GM12878 (cell line): ENCODE measurements around the gene DIDO1. TPM values are rescaled to one million over a fixed set of nuclear protein-coding genes. Genes with fewer than 3 reads are reported as not detected.

Experiments used
- BCLAF1 ChIP-seq: fragments of 450-650 bp; IDR thresholded peaks from 2 replicates; pipeline ENCODE4 v1.6.1; 2017; ENCODE audit warnings: antibody characterized with exemption, mild to moderate bottlenecking, moderate library complexity
- BHLHE40 ChIP-seq, 2 experiments: fragments of 450-650 bp in 1 of 2; IDR thresholded peaks; 2 replicates each; pipeline ENCODE4 v1.6.1; 2011 to 2017; ENCODE audit warnings: low read depth in 2 of 2, borderline replicate concordance in 1 of 2, improper control_type of control experiment in 1 of 2, low read length in 1 of 2, mild to moderate bottlenecking in 1 of 2
- CBFB ChIP-seq: IDR thresholded peaks from 2 replicates; pipeline ENCODE4 v1.6.1; 2016; ENCODE audit warnings: antibody characterized with exemption, low read depth
- CHD2 ChIP-seq: IDR thresholded peaks from 2 replicates; pipeline ENCODE4 v1.6.1; 2011; ENCODE audit warnings: low read depth, low read length, improper control_type of control experiment, borderline replicate concordance
- DPF2 ChIP-seq: fragments of 450-650 bp; IDR thresholded peaks from 2 replicates; pipeline ENCODE4 v1.6.1; 2017; ENCODE audit warnings: mild to moderate bottlenecking
- HDAC6 ChIP-seq: fragments of 200-600 bp; sonication (generic); IDR thresholded peaks from one replicate; pipeline ENCODE4 v1.8.0; 2017; ENCODE audit warnings: antibody characterized with exemption; ENCODE audit not compliant: unreplicated experiment
- IKZF1 ChIP-seq: fragments of 450-650 bp; conservative IDR thresholded peaks from 2 replicates; pipeline ENCODE4 v1.6.1; 2017; ENCODE audit warnings: antibody characterized with exemption, mild to moderate bottlenecking
- IRF3 ChIP-seq: fragments of 450-650 bp; IDR thresholded peaks from 2 replicates; pipeline ENCODE4 v1.6.1; 2014; ENCODE audit warnings: mild to moderate bottlenecking
- IRF4 ChIP-seq: IDR thresholded peaks from 2 replicates; pipeline ENCODE4 v1.6.1; 2011; ENCODE audit warnings: low read depth, low read length
- MLLT1 ChIP-seq: fragments of 450-650 bp; IDR thresholded peaks from 2 replicates; pipeline ENCODE4 v1.6.1; 2016; ENCODE audit warnings: mild to moderate bottlenecking
- MTA2 ChIP-seq: fragments of 450-650 bp; IDR thresholded peaks from 2 replicates; pipeline ENCODE4 v1.6.1; 2016; ENCODE audit warnings: low read depth, mild to moderate bottlenecking, moderate library complexity
- MTA3 ChIP-seq: IDR thresholded peaks from 2 replicates; pipeline ENCODE4 v1.6.1; 2012; ENCODE audit warnings: low read length, inconsistent platforms, borderline replicate concordance
- PBX3 ChIP-seq: IDR thresholded peaks from 2 replicates; pipeline ENCODE4 v1.6.1; 2011; ENCODE audit warnings: mild to moderate bottlenecking, low read depth, low read length, moderate library complexity; ENCODE audit not compliant: insufficient replicate concordance
- PKNOX1 ChIP-seq: fragments of 450-650 bp; IDR thresholded peaks from 2 replicates; pipeline ENCODE4 v1.6.1; 2016; ENCODE audit warnings: mild to moderate bottlenecking
- POLR2A ChIP-seq: IDR thresholded peaks from 2 replicates; pipeline ENCODE4 v1.6.1; 2011; ENCODE audit warnings: low read depth, mild to moderate bottlenecking, low read length
- RAD21 ChIP-seq: IDR thresholded peaks from 2 replicates; pipeline ENCODE4 v1.6.1; 2011; ENCODE audit warnings: mild to moderate bottlenecking, low read depth, low read length, moderate library complexity; ENCODE audit not compliant: insufficient read depth
- RELA ChIP-seq: fragments of 450-650 bp; IDR thresholded peaks from 2 replicates; pipeline ENCODE4 v1.8.0; 2014; ENCODE audit warnings: borderline replicate concordance; ENCODE audit not compliant: partially characterized antibody
- RUNX3 ChIP-seq: IDR thresholded peaks from 2 replicates; pipeline ENCODE4 v1.6.1; 2012; ENCODE audit warnings: low read length, inconsistent platforms
- SKIL ChIP-seq: fragments of 450-650 bp; IDR thresholded peaks from 2 replicates; pipeline ENCODE4 v1.6.1; 2017; ENCODE audit warnings: mild to moderate bottlenecking, low read depth, inconsistent platforms; ENCODE audit not compliant: poor library complexity, severe bottlenecking
- YBX1 ChIP-seq: fragments of 450-650 bp; IDR thresholded peaks from 2 replicates; pipeline ENCODE4 v1.6.1; 2016; ENCODE audit warnings: antibody characterized with exemption
- ZNF24 ChIP-seq: fragments of 450-650 bp; IDR thresholded peaks from 2 replicates; pipeline ENCODE4 v1.6.1; 2017; ENCODE audit warnings: antibody characterized with exemption, mild to moderate bottlenecking
- ZNF384 ChIP-seq: IDR thresholded peaks from 2 replicates; pipeline ENCODE4 v1.6.1; 2012; ENCODE audit warnings: low read depth, mild to moderate bottlenecking, low read length, improper control_type of control experiment, borderline replicate concordance
- ZSCAN29 ChIP-seq: fragments of 450-650 bp; IDR thresholded peaks from 2 replicates; pipeline ENCODE4 v1.6.1; 2017; ENCODE audit warnings: mild to moderate bottlenecking, moderate library complexity
- polyA plus RNA-seq, 11 experiments: library from polyadenylated mRNA; depleted of rRNA in 4 of 11; unstranded in 6 of 11; stranded (reverse) in 5 of 11; fragments of >200 nt; fragmentation: Nextera tagmentation in 4 of 11; fragmentation: Illumina TruSeq in 1 of 11; extraction: Ambion mirVana in 4 of 11; extraction: Trizol in 1 of 11; gene quantifications; 1 replicate in 1 of 11; 2 replicates in 10 of 11; pipeline versions ENCODE4 v1.2.1 to v1.2.3, GENCODE V29; 2011 to 2016; ENCODE audit warnings: inconsistent platforms in 2 of 11, missing spikeins in 2 of 11, low read depth in 1 of 11
- total RNA-seq, 4 experiments: library from RNA; depleted of rRNA in 3 of 4; stranded (reverse); fragments of >200 nt in 3 of 4; fragmentation: Illumina TruSeq in 1 of 4; extraction: Trizol in 1 of 4; gene quantifications; 2 replicates each; pipeline versions ENCODE4 v1.2.1 to v1.2.3, GENCODE V29; 2013 to 2021

Gene DIDO1
- total and polyA plus RNA-seq, 10 of the 15 experiments (the other 5 are each of a cell fraction or from before 2014, with no cell fraction given), result 5.5 to 56.4 (median 38.4) TPM

GRCh38 chr20:62832951-62833391 is 93.3 kb downstream of the DIDO1 start (continued):
- no peak for TF ChIP-seq PKNOX1
- TF ChIP-seq RUNX3, result peak; percentile 6; the same call in 1 of the 2 replicates
- no peak; the same call in 1 of the 2 replicates for TF ChIP-seq IKZF1
- no peak for TF ChIP-seq BHLHE40 (IDR thresholded peaks at IDR 0.05; ENCODE audit: borderline replicate concordance in 1 of 2, low read depth in 2 of 2, low read length in 1 of 2)
- no peak for TF ChIP-seq ZSCAN29
- no peak for TF ChIP-seq ZNF24
- no peak for TF ChIP-seq CBFB
- TF ChIP-seq ZNF384, result no peak
- no peak for TF ChIP-seq BCLAF1
- TF ChIP-seq MTA2, result peak; percentile 19; the same call in 1 of the 2 replicates
- no peak for TF ChIP-seq PBX3
- TF ChIP-seq RAD21, result no peak
- no peak for TF ChIP-seq RELA
- TF ChIP-seq CHD2, result no peak
- no peak for TF ChIP-seq MTA3
- TF ChIP-seq DPF2, result 0 out of 2 replicates have a peak, but pooled peaks have one; percentile 29
- TF ChIP-seq YBX1, result no peak
- no peak for TF ChIP-seq IRF3
- no peak for TF ChIP-seq POLR2A
- no peak for TF ChIP-seq SKIL
- no peak for TF ChIP-seq MLLT1
- TF ChIP-seq IRF4, result no peak
- TF ChIP-seq HDAC6, result no peak
